A549 (cell line): Measurements from ENCODE around the gene SMS. TPM values are rescaled to one million over a fixed set of nuclear protein-coding genes. Genes with fewer than 3 reads are reported as not detected.

Experiments used
- ATAC-seq, 2 experiments: fragments of 200-7000 bp in 1 of 2; fragments of >200 bp in 1 of 2; cut with Nextera tagmentation in 1 of 2; cut with Tn5 transposase in 1 of 2; 3 replicates each; pipeline versions ENCODE4 v1.8.0 to v1.9.1; 2018 to 2020; ENCODE audit warnings: mild to moderate bottlenecking in 1 of 2, moderate library complexity in 1 of 2
- CTCF ChIA-PET: fragments of 300-600 bp; sonication (Branson Sonifier 250); formaldehyde crosslinking; extraction: SDS; loops from one replicate; lab custom pipeline; 2021; ENCODE audit warnings: antibody characterized with exemption, inconsistent platforms; lab: Yijun Ruan, JAX
- POLR2A ChIA-PET: fragments of 350-600 bp; formaldehyde crosslinking; extraction: SDS; loops from one replicate; lab custom pipeline; 2021; ENCODE audit warnings: antibody characterized with exemption, inconsistent platforms; lab: Yijun Ruan, JAX
- DNase-seq, 2 experiments: peaks; one replicate each; pipeline versions ENCODE4 v3.0.0 to v3.0.0-alpha.2; 2011 to 2016; ENCODE audit warnings: low read depth in 1 of 2, low spot score in 1 of 2
- FAIRE-seq: peaks from 2 replicates; lab custom pipeline; 2011; peaks lifted over from hg19 to GRCh38; lab: Jason Lieb, UNC
- H3K27ac ChIP-seq, 2 experiments: fragments of >200 bp; sonication (Bioruptor Twin); formaldehyde crosslinking; 3 replicates each; pipeline ENCODE4 v1.5.1; 2016 to 2017
- H3K4me1 ChIP-seq: fragments of >200 bp; sonication (Bioruptor Twin); formaldehyde crosslinking; 3 replicates; pipeline ENCODE4 v1.6.1; 2016
- H3K4me2 ChIP-seq: fragments of >200 bp; sonication (Bioruptor Twin); formaldehyde crosslinking; 3 replicates; pipeline ENCODE4 v1.6.1; 2016
- H3K4me3 ChIP-seq: fragments of >200 bp; sonication (Bioruptor Twin); formaldehyde crosslinking; 3 replicates; pipeline ENCODE4 v1.5.1; 2016
- H3K9me3 ChIP-seq: fragments of >200 bp; sonication (Bioruptor Twin); formaldehyde crosslinking; 3 replicates; pipeline ENCODE4 v1.6.1; 2016
- FOSB ChIP-seq: fragments of 250-450 bp; sonication (Bioruptor Pico); IDR thresholded peaks from 2 replicates; pipeline ENCODE4 v1.5.0; 2020; ENCODE audit warnings: mild to moderate bottlenecking, moderate library complexity
- FOSL2 ChIP-seq, 2 experiments: fragments of 450-650 bp in 1 of 2; fragments of >200 bp in 1 of 2; sonication (Bioruptor Twin) in 1 of 2; formaldehyde crosslinking; IDR thresholded peaks; 2 replicates each; pipeline versions ENCODE4 v1.5.0 to v1.6.1; 2016 to 2020; ENCODE audit warnings: mild to moderate bottlenecking in 1 of 2, moderate library complexity in 1 of 2
- FOXS1 ChIP-seq: fragments of 250-450 bp; sonication (Bioruptor Pico); IDR thresholded peaks from 2 replicates; pipeline ENCODE4 v1.5.0; 2020; ENCODE audit warnings: mild to moderate bottlenecking, moderate library complexity
- JUN ChIP-seq, 2 experiments: fragments of >200 bp; sonication (Bioruptor Twin); formaldehyde crosslinking; IDR thresholded peaks; 2 replicates in 1 of 2; 3 replicates in 1 of 2; pipeline ENCODE4 v1.6.1; 2016 to 2017
- KDM1A ChIP-seq: fragments of 200-600 bp; sonication (generic); IDR thresholded peaks from 2 replicates; pipeline ENCODE4 v1.6.1; 2016; ENCODE audit warnings: low read depth, mild to moderate bottlenecking
- MAFK ChIP-seq: fragments of 450-650 bp; IDR thresholded peaks from 2 replicates; pipeline ENCODE4 v1.6.1; 2014; ENCODE audit not compliant: partially characterized antibody
- NFE2L2 ChIP-seq: fragments of 150-350 bp; conservative IDR thresholded peaks from 2 replicates; pipeline ENCODE4 v1.6.1; 2014; ENCODE audit warnings: low read length
- NR3C1 ChIP-seq: fragments of >200 bp; sonication (Bioruptor Twin); formaldehyde crosslinking; IDR thresholded peaks from 3 replicates; pipeline ENCODE4 v1.6.1; 2017
- RFX5 ChIP-seq: fragments of 450-650 bp; IDR thresholded peaks from 2 replicates; pipeline ENCODE4 v1.7.1; 2014; ENCODE audit warnings: antibody characterized with exemption, mild to moderate bottlenecking, moderate library complexity
- RNF2 ChIP-seq: fragments of 200-600 bp; sonication (generic); IDR thresholded peaks from 2 replicates; pipeline ENCODE4 v1.6.1; 2016; ENCODE audit warnings: low read depth, mild to moderate bottlenecking, antibody characterized with exemption, moderate library complexity, borderline replicate concordance
- SREBF2 ChIP-seq: fragments of 450-650 bp; IDR thresholded peaks from 2 replicates; pipeline ENCODE4 v1.6.1; 2014; ENCODE audit warnings: mild to moderate bottlenecking, moderate library complexity
- WGBS: methylation state at CpG from one replicate; pipeline ENCODE4 v1.1.6; 2017; ENCODE audit errors: missing lambda C conversion rate; 5-methylcytosine and 5-hydroxymethylcytosine counted together
- polyA plus RNA-seq, 4 experiments: library from polyadenylated mRNA; depleted of rRNA in 3 of 4; stranded (reverse); fragments of >200 nt; fragmentation: RNase III in 1 of 4; extraction: RNeasy Plus Mini Kit Qiagen cat#74134 plus additional on column Dnase treatment in 1 of 4; gene quantifications; 2 replicates in 3 of 4; 3 replicates in 1 of 4; pipeline ENCODE4 v1.2.3, GENCODE V29; 2011 to 2017
- TF ChIP-seq, protein P1 (sequence below): IDR thresholded peaks from 2 replicates; pipeline ENCODE4 v1.6.1; 2012
- TF ChIP-seq, protein P2 (sequence below): fragments of >200 bp; sonication (Bioruptor Twin); formaldehyde crosslinking; IDR thresholded peaks from 3 replicates; pipeline ENCODE4 v1.5.1; 2016
- TF ChIP-seq, protein P3 (sequence below): IDR thresholded peaks from 2 replicates; pipeline ENCODE4 v1.6.1; 2012
- TF ChIP-seq, protein P4 (sequence below): fragments of >200 bp; sonication (Bioruptor Twin); formaldehyde crosslinking; IDR thresholded peaks from 3 replicates; pipeline ENCODE4 v1.6.1; 2016
- TF ChIP-seq, protein P5 (sequence below): fragments of 450-650 bp; IDR thresholded peaks from 2 replicates; pipeline ENCODE4 v1.6.1; 2014; ENCODE audit warnings: antibody characterized with exemption
- TF ChIP-seq, protein P6 (sequence below): fragments of 200-600 bp; sonication (generic); IDR thresholded peaks from 2 replicates; pipeline ENCODE4 v1.6.1; 2016; ENCODE audit warnings: antibody characterized with exemption, mild to moderate bottlenecking, moderate library complexity

Gene SMS
- polyA plus RNA-seq, 2 of the 4 experiments (the other 2 are of a cell fraction) = 129 to 180 TPM

DNA sequence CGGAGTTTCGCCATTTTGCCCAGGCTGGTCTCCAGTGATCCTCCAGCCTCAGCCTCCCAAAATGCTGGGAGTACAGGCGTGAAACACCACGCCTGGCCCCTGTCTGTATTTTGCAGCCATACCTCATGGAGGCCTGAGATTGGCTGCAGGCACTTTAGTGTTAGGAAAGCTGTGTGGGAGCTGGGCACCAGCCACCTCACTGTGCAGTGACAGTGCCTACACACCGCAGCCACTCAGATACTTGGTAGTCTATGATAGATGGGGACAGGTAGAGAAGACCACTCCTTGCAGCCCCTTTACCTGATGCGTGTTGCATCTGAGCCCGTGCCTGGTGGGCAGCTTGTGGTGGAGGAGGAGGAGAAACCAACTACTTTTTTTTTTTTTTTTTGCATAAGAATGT is 16.3 kb downstream of the SMS start:
- 92% methylated on average over 7 of the region's 7 CpGs for WGBS
- no peak overlapping the region for H3K4me2 ChIP-seq
- DNase-seq = no peak
- ChIA-PET CTCF (interaction anchor here (0.7 kb wide), 1 partner anchor 639 kb away, joined by 4 read pairs; no protein-coding TSS in a partner anchor), POLR2A (no interaction called here)
- H3K9me3 ChIP-seq = no peaks in the 10 kb centered on the region
- no peak overlapping the region for H3K4me3 ChIP-seq
- H3K4me1 ChIP-seq = peaks cover 29% of the 10 kb centered on the region
- TF ChIP-seq, protein P1, sequence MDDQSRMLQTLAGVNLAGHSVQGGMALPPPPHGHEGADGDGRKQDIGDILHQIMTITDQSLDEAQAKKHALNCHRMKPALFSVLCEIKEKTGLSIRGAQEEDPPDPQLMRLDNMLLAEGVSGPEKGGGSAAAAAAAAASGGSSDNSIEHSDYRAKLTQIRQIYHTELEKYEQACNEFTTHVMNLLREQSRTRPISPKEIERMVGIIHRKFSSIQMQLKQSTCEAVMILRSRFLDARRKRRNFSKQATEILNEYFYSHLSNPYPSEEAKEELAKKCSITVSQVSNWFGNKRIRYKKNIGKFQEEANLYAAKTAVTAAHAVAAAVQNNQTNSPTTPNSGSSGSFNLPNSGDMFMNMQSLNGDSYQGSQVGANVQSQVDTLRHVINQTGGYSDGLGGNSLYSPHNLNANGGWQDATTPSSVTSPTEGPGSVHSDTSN = no peak
- TF ChIP-seq RFX5 (no peak), KDM1A (no peak), SREBF2 (no peak), FOSL2 (IDR thresholded peaks at IDR 0.05) (no peak), FOSL2 (CRISPR knock-in tag; IDR thresholded peaks at IDR 0.05) (no peak), RNF2 (no peak), JUN (IDR thresholded peaks at IDR 0.05) (no peak), NR3C1 (no peak), NFE2L2 (no peak)
- TF ChIP-seq, protein P2, sequence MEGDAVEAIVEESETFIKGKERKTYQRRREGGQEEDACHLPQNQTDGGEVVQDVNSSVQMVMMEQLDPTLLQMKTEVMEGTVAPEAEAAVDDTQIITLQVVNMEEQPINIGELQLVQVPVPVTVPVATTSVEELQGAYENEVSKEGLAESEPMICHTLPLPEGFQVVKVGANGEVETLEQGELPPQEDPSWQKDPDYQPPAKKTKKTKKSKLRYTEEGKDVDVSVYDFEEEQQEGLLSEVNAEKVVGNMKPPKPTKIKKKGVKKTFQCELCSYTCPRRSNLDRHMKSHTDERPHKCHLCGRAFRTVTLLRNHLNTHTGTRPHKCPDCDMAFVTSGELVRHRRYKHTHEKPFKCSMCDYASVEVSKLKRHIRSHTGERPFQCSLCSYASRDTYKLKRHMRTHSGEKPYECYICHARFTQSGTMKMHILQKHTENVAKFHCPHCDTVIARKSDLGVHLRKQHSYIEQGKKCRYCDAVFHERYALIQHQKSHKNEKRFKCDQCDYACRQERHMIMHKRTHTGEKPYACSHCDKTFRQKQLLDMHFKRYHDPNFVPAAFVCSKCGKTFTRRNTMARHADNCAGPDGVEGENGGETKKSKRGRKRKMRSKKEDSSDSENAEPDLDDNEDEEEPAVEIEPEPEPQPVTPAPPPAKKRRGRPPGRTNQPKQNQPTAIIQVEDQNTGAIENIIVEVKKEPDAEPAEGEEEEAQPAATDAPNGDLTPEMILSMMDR = no peak
- TF ChIP-seq, protein P3, sequence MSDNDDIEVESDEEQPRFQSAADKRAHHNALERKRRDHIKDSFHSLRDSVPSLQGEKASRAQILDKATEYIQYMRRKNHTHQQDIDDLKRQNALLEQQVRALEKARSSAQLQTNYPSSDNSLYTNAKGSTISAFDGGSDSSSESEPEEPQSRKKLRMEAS = no peak
- TF ChIP-seq, protein P4, sequence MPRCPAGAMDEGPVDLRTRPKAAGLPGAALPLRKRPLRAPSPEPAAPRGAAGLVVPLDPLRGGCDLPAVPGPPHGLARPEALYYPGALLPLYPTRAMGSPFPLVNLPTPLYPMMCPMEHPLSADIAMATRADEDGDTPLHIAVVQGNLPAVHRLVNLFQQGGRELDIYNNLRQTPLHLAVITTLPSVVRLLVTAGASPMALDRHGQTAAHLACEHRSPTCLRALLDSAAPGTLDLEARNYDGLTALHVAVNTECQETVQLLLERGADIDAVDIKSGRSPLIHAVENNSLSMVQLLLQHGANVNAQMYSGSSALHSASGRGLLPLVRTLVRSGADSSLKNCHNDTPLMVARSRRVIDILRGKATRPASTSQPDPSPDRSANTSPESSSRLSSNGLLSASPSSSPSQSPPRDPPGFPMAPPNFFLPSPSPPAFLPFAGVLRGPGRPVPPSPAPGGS = no peak
- ATAC-seq = no peak
- FAIRE-seq = no peak
- no peak overlapping the region for H3K27ac ChIP-seq

DNA sequence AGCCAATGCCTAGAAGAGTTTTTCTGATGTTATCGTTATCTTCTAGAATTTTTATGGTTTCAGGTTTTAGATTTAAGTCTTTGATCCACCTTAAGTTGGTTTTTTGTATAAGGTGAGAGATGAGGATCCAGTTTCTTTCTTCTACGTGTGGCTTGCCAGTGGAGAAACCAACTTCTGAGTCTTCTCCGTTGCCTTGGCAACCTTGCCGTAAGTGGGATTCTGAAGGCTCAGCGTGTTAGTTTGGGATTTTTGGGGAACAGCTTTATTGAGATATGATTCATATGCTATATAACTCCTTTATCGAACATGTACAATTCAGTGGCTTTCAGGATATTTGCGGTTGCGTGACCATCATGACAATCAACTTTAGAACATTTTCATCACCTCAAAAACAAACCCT is 17.7 kb downstream of the SMS start:
- no peaks in the 10 kb centered on the region for H3K9me3 ChIP-seq
- no peak for ATAC-seq
- H3K4me2 ChIP-seq = no peak overlapping the region
- H3K27ac ChIP-seq = no peak overlapping the region
- ChIA-PET POLR2A (no interaction called here), CTCF (no interaction called here)
- DNase-seq = no peak
- H3K4me1 ChIP-seq = peaks cover 21% of the 10 kb centered on the region
- TF ChIP-seq MAFK = no peak
- TF ChIP-seq FOXS1 (CRISPR knock-in tag) = no peak
- TF ChIP-seq, protein P5, sequence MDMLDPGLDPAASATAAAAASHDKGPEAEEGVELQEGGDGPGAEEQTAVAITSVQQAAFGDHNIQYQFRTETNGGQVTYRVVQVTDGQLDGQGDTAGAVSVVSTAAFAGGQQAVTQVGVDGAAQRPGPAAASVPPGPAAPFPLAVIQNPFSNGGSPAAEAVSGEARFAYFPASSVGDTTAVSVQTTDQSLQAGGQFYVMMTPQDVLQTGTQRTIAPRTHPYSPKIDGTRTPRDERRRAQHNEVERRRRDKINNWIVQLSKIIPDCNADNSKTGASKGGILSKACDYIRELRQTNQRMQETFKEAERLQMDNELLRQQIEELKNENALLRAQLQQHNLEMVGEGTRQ = no peak
- TF ChIP-seq, protein P6, sequence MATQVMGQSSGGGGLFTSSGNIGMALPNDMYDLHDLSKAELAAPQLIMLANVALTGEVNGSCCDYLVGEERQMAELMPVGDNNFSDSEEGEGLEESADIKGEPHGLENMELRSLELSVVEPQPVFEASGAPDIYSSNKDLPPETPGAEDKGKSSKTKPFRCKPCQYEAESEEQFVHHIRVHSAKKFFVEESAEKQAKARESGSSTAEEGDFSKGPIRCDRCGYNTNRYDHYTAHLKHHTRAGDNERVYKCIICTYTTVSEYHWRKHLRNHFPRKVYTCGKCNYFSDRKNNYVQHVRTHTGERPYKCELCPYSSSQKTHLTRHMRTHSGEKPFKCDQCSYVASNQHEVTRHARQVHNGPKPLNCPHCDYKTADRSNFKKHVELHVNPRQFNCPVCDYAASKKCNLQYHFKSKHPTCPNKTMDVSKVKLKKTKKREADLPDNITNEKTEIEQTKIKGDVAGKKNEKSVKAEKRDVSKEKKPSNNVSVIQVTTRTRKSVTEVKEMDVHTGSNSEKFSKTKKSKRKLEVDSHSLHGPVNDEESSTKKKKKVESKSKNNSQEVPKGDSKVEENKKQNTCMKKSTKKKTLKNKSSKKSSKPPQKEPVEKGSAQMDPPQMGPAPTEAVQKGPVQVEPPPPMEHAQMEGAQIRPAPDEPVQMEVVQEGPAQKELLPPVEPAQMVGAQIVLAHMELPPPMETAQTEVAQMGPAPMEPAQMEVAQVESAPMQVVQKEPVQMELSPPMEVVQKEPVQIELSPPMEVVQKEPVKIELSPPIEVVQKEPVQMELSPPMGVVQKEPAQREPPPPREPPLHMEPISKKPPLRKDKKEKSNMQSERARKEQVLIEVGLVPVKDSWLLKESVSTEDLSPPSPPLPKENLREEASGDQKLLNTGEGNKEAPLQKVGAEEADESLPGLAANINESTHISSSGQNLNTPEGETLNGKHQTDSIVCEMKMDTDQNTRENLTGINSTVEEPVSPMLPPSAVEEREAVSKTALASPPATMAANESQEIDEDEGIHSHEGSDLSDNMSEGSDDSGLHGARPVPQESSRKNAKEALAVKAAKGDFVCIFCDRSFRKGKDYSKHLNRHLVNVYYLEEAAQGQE = no peak
- no peak for TF ChIP-seq FOSB (CRISPR knock-in tag)
- H3K4me3 ChIP-seq = no peak overlapping the region
- FAIRE-seq = no peak
- 88% methylated on average over 8 of the region's 8 CpGs for WGBS
